Eye (tissue), 1 donor: ENCODE data around the gene RNFT2.
A peak's percentile ranks its signal among the peaks of the same experiment; 100 is the strongest.
"Not testable (repeated sequence)": the region's sequence is repeated elsewhere in the genome, so short reads cannot be mapped to it uniquely, and the experiment has no call there.

Experiments
- DNase-seq: peaks from one replicate; pipeline ENCODE4 v3.0.0-alpha.2; 2015

RNFT2 gene

DNA sequence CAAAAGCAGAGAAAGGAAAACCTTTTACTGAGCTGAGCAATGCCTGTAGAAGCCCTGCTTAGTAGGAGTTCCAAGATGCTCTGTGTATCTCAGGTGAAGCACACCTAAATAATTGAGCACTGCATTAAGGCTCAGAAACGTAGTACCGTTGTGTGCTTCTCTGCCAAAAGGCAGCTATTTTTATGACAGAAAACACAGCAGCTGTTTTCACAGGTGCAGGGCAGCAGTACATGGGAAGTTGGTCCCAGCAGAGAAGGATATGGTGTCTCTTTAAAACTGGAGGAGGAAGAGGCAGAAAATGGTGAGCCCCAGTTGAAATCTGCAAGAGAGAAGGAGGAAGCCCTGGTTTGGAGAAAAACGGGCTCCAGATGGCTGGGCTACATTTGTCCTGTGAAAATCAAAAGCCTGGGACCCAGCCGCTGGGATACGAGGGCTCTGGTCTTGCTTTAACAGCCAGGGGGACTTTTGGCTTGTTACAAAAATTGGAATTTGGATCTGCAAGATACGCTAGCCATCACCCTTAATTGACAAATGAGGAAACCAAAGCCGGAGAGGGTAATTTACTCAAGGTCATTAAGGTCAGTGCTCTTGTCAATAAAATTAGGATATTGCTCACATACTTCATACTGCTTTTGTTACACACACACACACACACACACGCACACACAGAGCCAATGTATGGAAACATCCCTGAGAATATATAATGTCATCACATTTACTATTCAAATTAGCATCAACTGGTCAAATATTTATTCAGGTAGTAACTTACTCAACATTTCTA is 27.6 kb upstream of the RNFT2 start:
- peak; percentile 93 for DNase-seq

DNA sequence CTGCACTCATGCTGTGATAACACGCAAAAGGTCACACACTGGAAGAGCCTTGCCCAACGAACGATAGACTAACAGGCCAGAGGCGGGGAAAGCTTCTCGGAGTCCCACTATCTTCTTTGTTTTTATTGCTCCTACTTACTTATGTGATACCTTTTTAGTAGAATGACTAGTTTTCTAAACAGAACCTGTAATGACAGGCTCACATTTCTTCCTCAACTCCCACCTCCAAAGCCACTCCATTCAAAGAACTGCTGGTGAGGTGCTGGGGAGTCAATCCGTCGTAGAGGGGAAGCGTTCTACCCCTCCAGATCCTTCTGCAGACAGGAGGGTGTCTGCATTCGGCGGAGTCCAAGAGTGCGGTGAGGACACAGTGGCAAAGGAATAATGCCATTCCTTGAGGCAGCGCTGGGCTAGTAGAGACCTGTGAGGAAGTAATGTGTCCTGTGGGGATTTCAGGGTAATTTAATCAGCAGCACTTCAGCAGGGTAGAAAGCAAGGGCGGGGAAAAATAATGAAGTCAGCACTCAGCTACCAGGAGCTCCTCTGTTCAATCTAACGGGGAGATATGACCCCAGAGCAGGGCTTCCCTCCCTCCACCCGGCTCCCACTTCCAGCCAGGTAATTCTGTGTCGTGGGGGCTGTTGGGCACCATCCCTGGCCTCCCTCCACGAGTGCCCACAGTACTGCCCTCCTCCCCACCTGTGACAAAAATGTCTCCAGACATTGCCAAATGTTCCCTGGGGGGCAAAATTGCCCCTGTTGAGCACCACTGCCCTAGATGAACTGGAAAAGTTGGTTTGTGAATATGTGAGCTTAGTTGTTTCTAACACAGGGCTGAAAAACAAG is 25.4 kb upstream of the RNFT2 start:
- no peak for DNase-seq

DNA sequence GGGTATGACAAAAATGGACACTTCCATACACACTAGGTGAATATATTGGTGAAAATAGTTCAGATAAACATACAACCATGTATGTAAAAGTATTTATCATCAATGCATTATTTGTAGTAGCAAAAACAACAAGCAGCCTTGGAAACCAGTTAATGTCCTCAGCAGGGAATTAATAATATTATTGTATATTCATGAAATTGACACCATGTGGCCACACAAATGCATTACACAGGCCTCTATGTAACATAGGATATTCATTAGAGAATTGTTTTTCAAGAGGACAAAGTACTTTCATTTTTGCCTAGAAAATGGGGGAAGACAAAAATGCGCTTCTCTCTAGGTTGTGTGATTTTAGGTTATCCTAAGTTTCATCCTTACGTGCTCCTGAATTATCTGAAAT is 24.6 kb upstream of the RNFT2 start:
- DNase-seq, result no peak

DNA sequence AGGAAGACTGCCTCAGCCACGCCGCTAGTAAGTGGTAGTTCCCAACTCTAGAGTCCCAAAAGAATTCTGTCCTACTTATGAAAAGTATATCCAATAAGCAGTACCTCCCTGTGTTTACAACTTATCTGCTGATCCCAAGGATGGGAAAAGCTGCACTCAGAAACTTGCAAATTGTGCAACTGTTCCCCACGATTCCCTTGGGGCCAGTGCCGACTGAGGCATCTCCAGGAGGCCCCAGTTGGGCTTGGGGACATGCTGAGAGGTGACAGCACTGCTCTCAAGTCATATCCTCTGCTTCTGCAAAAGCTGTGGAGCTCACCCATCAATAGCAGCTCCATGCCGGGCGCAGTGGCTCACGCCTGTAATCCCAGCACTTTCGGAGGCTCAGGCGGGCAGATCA is 23.9 kb upstream of the RNFT2 start:
- DNase-seq, result no peak

GRCh38 chr12:116717466-116718437 is 20.4 kb upstream of the RNFT2 start:
- peak; percentile 67 for DNase-seq

GRCh38 chr12:116718655-116719454 is 19.3 kb upstream of the RNFT2 start:
- peak; percentile 82 for DNase-seq

DNA sequence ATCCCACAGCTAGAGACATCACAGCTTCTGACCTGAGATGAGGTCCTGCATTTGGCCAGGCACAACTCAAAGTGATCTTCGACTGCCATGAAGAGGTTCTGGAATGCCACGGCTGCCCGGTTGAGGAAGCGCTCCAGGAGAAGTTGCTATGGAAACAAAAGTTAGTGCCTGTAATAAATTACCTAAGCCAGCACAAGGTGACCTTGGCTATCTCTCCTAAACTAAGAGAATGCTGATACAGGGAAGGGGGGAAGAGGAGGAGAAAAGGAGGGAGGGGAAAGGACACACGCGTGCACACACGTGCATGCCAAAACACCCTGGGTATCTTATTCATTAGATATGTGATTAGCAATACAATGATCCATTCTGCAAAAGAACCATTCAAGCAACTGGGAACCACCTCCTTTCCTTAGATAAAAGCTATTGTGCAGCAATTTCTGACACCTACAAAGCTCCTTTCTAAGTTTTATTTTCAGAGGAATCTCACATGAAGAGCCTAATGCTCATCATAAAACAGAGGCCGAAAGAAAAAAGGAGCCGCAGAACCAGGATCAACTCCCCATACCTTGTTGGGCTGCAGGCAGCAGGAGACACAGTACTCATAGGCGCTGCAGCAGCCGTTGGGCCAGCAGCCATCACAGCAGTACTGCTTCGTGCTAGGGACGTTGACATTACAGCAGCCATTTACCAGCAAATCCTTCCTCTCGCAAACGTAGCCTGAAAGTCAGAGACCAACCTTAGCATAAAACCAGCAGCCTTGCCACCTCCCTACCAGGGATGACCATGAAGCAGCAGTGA is 18.2 kb upstream of the RNFT2 start:
- DNase-seq, result no peak

DNA sequence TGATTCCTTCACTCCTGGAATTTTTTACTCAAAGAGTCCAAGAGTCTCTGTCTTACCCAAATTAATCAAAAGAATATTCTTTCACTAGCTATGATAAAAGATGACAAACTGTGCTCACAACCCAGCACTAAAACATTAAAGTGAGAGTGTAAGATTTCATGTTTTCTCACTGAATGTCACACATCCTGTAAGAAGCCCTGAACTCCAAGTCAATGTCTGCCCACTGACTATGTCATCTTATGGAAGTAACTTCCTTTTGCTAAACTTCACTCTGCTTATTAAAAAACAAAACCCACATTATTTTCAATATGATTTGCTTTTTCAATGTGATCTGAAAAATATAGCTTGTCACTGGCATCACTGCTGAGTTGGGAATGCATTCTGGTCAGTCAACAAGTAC is 15.9 kb upstream of the RNFT2 start:
- no peak for DNase-seq

GRCh38 chr12:116726694-116727093 is 11.4 kb upstream of the RNFT2 start:
- no peak for DNase-seq

DNA sequence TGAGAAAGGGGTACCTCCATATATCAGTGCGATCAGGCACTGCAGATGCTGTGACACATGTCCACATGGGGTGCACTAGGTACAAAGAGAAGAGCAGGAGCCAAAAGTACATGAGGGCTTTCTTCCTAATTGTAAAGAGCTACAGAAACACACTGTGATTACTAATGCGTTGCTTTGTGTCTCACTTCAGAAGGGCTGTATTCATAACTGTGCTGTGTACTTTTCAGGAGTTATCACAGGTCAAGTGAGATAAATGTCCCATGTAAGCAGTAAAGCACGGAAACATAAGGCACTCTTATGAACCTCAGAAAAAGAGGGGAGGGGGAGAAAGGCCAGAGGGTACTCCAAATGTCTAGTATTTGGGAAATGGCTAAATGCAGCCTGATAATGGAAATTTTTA is 10.9 kb upstream of the RNFT2 start:
- no peak for DNase-seq

- no peak for DNase-seq
Measured at GRCh38 chr12:116727891-116728290, 10.2 kb upstream of the RNFT2 start.

DNA sequence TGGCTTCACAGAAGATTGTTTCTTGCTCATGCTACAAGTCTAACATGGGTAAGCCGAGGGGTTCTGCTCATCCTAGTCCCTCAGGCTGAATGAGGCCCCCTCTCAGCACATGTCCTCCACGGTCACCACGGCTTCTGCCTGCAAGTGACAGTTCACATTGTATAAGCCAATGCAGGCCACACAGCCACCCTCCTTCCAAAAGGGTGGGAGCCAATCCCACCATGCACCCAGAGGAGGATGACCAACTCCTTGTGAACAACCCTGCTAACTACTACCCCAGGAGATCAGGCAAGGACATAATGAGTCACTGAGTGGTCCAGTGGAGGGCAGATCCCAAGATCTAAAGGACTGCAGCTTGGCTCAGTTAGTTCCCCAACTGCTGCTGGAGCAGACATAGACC is 6.3 kb upstream of the RNFT2 start:
- no peak for DNase-seq

DNA sequence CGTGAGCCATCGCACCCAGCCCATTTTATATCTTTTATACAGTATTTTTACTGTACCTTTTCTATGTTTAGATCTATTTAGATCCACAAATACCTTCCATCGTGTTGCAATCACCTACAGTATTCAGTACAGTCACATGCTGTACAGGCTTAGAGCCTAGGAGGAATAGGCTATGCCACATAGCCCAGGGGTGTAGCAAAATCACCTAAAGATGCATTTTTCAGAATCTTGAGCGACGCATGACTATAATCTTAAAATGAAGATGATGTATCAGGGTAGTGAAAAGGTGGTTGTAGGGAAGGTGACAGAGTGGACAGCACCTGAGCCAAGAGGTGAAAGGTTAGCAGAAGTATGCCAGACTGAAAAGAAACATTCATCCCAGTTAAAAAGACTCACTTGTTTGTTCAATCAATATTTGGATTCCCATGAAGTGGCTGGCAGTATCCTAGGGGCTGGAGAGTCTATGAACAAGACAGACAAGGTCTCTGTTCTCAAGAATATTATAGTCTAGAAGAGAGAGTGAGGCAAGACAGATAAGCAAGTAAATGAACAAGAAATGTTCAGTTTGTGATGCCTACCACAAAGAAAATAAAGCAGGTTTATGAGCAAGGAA is 3.9 kb upstream of the RNFT2 start:
- no peak for DNase-seq

GRCh38 chr12:116735084-116735483 is 3.0 kb upstream of the RNFT2 start:
- no peak for DNase-seq

- DNase-seq, result no peak
Measured at GRCh38 chr12:116735951-116736599, 2.0 kb upstream of the RNFT2 start.

GRCh38 chr12:116736962-116737773 is 947 bp upstream of the RNFT2 start:
- peak; percentile 33 for DNase-seq

DNA sequence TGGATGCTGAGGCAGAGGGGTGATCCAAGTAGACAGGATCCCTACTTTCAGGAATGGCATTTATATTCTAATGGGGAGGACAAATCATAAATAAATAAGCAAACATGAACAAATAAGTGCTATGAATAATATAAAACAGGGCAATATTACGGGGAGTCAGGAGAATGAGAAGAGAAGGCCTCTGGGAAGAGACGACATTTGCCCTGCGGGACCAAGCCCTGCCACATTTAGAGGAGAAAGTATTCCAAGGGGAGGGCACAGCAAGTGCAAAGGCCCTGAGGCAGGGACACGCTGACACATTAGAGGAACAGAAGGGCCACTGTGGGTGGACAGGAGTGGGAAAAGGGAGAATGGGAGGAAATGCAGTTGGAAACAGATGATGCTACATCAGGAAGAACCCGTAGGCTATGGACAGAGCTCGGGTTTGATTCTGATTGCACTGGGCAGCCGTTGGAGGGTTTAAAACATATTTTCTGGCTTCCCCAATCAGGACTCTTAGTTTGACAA is 1.3 kb downstream of the RNFT2 start:
- DNase-seq, result no peak

DNA sequence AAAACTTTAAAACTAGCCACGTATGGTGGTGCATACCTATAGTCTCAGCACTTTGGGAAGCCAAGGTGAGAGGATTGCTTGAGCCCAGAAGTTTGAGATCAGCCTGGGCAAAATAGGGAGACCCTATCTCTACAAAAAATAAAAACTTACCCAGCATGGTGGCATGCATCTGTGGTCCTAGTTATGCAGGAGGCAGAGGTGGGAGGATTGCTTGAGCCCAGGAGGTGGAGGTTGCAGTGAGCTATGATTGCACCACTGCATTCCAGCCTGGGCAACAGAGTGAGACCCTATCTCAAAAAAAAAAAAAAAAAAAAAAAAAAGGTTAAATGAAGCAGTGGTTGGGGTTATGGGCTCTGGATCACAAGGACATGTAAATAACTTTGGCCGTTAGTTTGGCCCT is 4.7 kb downstream of the RNFT2 start:
- not testable (repeated sequence) for DNase-seq

DNA sequence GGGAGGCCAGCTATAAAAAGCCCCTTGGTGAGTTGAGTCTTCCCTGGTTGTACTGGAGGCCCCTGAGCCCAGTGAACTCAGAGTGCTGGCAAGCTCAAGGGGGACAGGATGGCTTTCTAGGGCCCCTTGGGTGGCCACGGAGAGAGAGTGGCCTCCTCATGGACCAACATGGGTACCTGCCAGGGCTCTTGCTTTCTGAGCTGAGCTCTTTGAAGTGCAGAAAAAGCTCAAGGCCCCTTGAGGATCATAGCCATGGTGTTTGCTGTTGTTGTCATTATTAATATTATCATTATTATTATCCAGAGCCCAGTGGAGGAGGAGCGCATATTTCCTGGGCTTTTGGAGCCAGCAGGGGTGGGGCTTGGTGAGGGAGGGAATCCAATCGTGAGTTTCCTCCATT is 6.7 kb downstream of the RNFT2 start:
- no peak for DNase-seq
